ENCODE results near the gene GAPVD1.
"Not testable (repeated sequence)": the region's sequence is repeated elsewhere in the genome, so short reads cannot be mapped to it uniquely, and the experiment has no call there.

GAPVD1 gene

DNA sequence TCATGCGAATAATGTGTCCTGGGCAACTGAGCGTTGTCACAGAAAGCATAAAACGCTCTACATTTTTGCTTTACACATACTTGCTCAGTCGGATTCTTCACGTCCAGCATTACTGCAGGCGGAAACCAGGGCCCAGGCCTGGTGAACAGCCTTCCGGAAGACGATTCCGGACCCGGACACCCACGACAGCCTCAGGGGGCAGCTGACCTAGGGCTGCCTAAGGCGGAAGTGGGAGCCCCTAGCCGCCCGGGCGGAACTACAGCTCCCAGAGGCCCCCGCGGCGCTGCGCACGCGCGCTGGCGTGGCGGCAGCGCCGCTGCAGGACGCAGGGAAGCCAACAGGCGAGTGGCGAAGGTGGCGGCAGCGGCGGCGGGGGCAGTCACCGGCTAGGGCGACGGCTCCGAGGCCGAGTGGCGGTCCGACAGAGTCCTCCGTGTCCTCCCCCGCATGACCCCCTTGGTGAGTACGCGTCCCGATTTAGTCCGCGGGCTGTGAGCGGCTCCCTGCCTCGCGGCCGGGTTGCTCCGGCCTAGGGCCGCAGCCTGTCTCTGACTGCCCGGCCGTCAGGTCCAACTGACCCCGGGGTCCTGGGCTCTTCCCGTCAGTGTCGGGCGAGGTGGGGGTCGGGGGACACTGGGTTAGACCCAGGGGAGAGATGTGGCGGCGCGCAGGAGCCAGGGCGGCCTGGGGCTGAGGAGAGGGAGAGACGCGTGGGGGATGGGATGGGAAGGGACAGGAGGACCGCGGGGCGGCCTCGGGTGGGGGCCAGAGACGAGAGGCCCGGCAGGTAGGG, at the start of gene GAPVD1:
Gene GAPVD1 (plus strand): TSS at position 326 of the 793 bp plus-strand sequence. CDS start 37,096 bp downstream, outside the sequence.
- FAIRE-seq = no peak

GRCh38 chr9:125214186-125214585, 47.4 kb upstream of the GAPVD1 start:
- FAIRE-seq = no peak

- no peak for FAIRE-seq
These were observed 43.0 kb upstream of the GAPVD1 start for GRCh38 chr9:125218621-125219020.

- FAIRE-seq = not testable (repeated sequence)
These were observed 36.8 kb upstream of the GAPVD1 start for GRCh38 chr9:125224858-125225257.

DNA sequence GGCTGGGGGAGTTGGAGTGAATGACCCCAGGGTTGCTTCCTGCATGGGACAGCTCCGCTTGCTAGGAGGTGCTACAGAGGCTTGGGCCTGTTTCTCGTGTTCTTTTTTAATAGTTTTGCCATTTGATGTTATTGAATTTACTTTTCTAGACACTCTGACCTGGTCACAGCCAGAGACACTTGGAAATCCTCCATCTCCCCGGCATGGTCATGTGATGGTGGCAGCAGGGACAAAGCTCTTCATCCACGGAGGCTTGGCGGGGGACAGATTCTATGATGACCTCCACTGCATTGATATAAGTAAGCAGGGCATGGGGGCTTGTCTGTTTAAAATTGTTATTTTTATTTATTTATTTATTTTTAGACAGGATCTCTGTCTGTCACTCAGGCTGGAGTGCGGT, 33.9 kb upstream of the GAPVD1 start:
- FAIRE-seq = no peak

GRCh38 chr9:125233678-125234077, 27.9 kb upstream of the GAPVD1 start:
- FAIRE-seq = no peak

GRCh38 chr9:125234099-125234498, 27.5 kb upstream of the GAPVD1 start:
- FAIRE-seq = not testable (repeated sequence)

GRCh38 chr9:125235804-125236519, 25.7 kb upstream of the GAPVD1 start:
- FAIRE-seq = no peak

DNA sequence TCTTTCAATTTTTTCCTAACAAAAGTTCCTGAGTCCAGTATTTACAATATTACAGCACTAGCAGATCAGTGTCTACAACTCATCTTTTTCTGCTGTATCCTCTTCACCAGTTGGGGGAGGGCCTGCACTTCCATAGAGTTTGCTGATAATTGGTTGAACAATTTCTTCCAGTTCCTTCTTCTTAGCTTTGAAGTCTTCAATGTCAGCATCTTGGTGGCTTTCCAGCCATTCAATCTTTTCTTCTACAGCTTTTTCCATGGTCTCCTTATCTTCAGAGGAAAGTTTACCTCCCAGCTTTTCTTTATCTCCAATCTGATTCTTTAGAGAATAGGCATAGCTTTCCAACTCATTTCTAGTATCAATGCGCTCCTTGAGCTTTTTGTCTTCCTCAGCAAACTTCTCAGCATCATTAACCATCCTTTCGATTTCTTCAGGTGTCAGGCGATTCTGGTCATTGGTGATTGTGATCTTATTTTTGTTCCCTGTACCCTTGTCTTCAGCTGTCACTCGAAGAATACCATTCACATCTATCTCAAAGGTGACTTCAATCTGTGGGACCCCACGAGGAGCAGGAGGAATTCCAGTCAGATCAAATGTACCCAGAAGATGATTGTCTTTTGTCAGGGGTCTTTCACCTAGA, 25.0 kb upstream of the GAPVD1 start:
- not testable (repeated sequence) for FAIRE-seq

GRCh38 chr9:125238127-125238914, 23.3 kb upstream of the GAPVD1 start:
- FAIRE-seq = no peak

- no peak for FAIRE-seq
These were observed 22.6 kb upstream of the GAPVD1 start for GRCh38 chr9:125238915-125239446.

GRCh38 chr9:125239631-125240597, 21.7 kb upstream of the GAPVD1 start:
- FAIRE-seq = no peak

GRCh38 chr9:125240649-125240999, 21.0 kb upstream of the GAPVD1 start:
- FAIRE-seq = no peak

- no peak for FAIRE-seq
These were observed 20.4 kb upstream of the GAPVD1 start, which contains the start of gene HSPA5 for GRCh38 chr9:125241000-125241862. TSS of gene HSPA5 (minus strand) at chr9:125241343. CDS start at chr9:125241126, 217 bp downstream.

DNA sequence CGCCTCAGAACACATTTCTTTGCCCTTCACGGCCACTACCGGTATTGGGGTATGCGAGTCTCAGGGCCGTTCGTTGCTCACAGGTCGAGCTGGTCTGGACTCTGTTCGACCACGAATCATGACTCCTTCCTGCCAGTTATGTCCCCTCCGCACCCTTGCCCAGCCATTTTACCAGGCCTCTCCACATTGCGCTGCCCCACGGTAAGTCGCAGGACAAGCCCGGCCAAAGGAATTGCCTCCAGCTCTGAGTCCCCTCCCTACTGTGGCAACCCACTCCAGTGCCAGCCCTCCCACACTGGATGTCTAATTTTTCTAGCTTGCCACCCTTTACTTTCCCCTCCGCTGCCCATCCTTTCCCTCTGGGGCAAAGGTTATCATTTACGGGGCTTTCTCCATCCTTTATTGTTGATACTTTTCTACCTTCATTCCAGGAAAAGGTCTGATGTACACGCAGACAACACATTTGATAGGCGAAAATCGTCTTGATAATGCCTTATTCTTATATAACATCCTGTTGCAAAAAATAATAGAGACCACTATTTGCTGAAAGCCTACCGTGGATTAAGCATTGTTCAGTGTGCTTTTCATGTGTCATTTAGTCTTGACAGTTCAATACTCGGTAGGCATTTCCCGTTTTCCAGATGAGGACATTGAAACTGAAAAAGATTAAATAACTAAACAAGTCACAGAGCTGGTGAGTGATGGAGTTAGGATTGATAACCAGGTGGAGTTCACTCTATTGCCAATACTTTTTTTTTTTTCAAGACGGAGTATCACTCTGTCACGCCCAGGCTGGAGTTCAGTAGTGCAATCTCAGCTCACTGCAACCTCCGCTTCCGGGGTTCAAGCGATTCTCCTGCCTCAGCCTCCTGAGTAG, 19.5 kb upstream of the GAPVD1 start:
- no peak for FAIRE-seq

GRCh38 chr9:125243792-125244260, 17.8 kb upstream of the GAPVD1 start:
- no peak for FAIRE-seq

GRCh38 chr9:125246261-125246667, 15.4 kb upstream of the GAPVD1 start:
- no peak for FAIRE-seq

GRCh38 chr9:125254231-125254630, 7.4 kb upstream of the GAPVD1 start:
- no peak for FAIRE-seq

Measured in colon (tissue), 2 donors.